MM.1S (cell line): ENCODE results near the gene COL2A1.

Experiments
- EZH2 ChIP-seq: fragments of 300-600 bp; sonication (generic); optimal IDR thresholded peaks from 2 replicates; pipeline ENCODE3; 2017; ENCODE audit warnings: low read depth, mild to moderate bottlenecking, antibody characterized with exemption, low read length, mixed read lengths
- EZH2phosphoT487 ChIP-seq: fragments of 300-600 bp; sonication (generic); IDR thresholded peaks from 2 replicates; pipeline ENCODE4 v1.6.1; 2018; ENCODE audit warnings: antibody characterized with exemption, low read length
- TF ChIP-seq, protein P1 (sequence below): fragments of 300-600 bp; sonication (generic); IDR thresholded peaks from 2 replicates; pipeline ENCODE4 v1.5.1; 2016; ENCODE audit warnings: antibody characterized with exemption, low read length, mixed read lengths

DNA sequence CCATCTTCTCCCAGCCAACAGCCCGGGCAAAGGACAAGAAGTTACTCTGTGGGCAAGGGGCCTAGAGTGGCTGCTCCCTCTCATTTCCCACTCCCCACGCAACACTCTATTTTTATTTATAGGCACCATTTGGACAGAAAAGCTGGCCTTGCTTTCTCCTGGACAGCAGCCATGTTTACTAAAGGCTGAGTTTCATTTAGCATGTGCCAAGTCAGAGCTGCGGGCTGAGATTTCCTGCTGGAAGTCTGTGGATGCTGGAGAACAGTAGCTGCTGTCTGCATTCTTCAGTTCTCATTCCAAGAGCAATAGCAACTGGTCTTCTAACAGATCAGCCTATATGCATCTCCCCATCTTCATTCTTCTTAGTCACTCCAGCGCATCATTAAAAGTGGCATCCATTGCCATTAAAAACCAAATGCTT, 8.3 kb downstream of the COL2A1 start:
- TF ChIP-seq, protein P1, sequence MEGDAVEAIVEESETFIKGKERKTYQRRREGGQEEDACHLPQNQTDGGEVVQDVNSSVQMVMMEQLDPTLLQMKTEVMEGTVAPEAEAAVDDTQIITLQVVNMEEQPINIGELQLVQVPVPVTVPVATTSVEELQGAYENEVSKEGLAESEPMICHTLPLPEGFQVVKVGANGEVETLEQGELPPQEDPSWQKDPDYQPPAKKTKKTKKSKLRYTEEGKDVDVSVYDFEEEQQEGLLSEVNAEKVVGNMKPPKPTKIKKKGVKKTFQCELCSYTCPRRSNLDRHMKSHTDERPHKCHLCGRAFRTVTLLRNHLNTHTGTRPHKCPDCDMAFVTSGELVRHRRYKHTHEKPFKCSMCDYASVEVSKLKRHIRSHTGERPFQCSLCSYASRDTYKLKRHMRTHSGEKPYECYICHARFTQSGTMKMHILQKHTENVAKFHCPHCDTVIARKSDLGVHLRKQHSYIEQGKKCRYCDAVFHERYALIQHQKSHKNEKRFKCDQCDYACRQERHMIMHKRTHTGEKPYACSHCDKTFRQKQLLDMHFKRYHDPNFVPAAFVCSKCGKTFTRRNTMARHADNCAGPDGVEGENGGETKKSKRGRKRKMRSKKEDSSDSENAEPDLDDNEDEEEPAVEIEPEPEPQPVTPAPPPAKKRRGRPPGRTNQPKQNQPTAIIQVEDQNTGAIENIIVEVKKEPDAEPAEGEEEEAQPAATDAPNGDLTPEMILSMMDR, result no peak
- TF ChIP-seq EZH2 (no peak), EZH2phosphoT487 (no peak)
